GM21786 (cell line): ENCODE measurements around the gene LRMDA.
A peak's percentile ranks its signal among the peaks of the same experiment; 100 is the strongest.
"Not testable (repeated sequence)": the region's sequence is repeated elsewhere in the genome, so short reads cannot be mapped to it uniquely, and the experiment has no call there.

Experiments used
- ATAC-seq: cut with Tn5 transposase; IDR thresholded peaks from one replicate; pipeline ENCODE4 v1.9.1; 2021; ENCODE audit not compliant: unreplicated experiment

The LRMDA gene

DNA sequence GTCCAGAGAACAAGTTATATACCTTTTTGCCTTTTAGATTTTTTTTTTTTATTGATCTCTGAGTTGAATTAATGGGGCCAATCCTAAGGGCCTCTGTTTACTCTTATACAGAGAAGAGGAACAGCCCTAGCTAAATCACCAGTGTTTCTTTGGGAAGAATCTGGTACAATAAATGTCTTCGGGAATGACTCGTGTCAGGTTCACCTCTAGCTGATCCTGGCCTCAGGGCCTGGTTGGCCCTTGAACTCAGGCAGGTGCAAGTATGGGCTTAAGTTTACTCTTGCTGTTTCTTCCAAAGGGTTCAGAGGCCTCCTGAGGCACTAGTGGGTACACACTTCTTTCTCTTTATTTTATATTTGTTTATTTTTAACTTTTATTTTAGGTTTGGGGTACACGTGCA is 71.0 kb downstream of the LRMDA start:
- no peak for ATAC-seq

DNA sequence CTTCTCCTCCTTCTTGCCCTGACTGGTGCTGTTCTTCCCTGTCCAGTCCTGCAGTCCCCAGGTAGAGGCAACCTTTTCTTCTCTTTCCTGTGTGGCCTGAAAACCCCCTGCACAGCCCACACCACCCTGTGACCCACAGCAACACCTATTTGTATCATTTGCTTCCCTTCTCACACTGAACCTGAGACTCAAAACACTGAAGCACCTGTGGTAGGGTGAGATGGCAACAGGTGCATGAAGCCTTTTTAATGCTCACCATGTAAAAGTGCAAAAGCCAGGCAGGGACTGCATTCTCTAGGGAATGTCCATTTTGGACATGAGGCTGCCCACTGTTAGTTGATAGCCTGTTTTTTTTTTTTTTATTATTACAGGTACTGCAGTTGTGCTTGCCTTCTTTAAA is 71.4 kb downstream of the LRMDA start:
- no peak for ATAC-seq

DNA sequence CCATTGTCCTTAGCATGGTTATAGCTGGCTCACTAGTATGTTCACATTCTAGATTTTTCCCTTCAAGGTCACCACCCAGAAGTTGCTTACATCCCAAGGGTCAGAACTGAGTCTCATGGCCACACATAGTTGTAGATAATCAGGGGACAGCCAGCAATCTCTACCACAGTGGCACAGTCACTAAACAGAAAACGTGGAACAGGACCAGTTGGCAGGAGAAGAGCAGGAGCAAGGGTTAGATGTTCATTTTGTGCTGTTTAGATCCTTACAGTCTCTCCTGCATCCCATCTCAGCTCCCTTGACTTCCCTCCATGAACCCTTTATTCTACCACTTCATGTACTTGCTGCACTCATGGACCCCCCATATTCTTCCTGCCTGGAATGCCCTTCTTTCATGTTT is 73.9 kb downstream of the LRMDA start:
- no peak for ATAC-seq

DNA sequence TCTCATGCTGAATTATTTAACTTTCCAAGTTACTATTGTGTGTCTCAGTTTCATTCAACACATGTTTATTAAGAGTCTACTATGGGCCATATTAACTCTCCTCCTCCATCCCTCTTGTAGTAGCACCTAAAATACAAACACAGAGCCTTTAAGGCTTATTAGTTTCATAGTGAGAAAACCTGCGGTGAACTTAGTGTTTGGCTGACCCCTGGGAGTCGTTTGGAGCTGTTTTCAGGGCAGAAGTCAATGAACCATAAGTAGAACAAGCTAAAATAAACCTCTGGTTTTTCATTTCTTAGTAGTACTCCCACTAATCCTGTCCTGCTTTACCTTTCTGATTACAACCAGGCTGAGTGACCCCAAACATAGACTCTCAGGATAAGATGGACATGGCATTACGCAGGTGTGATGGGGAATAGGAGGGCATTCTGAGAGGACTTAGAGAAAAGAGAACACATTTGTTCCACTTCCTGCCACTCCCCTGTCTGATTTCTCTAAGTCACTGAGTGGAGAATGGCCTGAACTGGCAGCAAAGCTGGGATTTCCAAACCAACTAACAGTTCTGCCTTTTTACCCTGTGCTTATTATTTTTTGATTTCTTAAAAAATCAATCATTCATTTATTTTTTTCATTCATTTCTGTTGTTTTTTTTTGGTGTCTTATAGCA is 74.5 kb downstream of the LRMDA start:
- peak; percentile 67 for ATAC-seq

GRCh38 chr10:75506930-75507329 is 75.5 kb downstream of the LRMDA start:
- ATAC-seq, result no peak

- no peak for ATAC-seq
Observed at GRCh38 chr10:75507469-75507868, 76.0 kb downstream of the LRMDA start.

GRCh38 chr10:75508239-75508813 is 76.9 kb downstream of the LRMDA start:
- ATAC-seq, result no peak

DNA sequence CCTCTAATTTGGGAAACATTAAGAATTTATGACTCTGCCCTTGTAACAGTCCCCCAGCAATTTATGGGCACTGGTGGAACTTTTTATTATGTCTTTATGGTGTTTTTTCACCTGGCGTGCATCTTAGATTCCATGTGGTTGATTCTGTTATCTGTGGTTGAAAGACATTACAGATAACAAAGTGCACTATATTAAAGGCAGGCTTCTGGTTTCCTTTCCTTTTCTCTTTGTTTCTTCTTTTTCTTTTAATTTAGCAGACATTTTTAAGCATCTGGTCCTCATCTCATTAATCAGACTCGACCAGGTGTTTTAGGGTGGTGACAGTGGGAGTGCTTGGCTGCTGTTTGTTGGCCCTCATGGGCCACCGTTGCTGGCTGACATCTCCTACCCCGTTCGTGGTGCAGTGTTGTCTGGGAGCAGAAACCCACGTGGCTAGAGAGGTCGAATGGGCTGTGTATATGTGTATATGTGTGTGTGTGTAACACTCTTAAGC is 77.4 kb downstream of the LRMDA start:
- no peak for ATAC-seq

DNA sequence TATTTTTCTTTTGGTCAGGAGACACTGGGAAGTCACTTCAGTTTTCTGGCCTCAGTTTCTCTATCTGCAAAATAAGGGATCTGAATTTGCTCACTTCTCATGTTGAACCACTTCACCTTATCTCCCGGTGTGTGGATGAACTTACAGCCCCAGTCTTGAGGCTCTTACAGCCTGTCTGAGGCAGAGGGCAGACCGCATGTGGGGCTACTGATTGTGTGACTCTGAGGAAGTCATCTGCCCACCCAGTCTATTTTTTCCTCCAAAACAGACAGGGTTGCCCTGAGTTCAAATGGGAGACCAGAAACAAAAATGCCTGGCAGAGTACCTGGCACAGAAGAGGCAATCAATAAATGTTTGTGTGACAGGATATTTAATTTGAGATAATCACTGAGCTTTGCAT is 78.3 kb downstream of the LRMDA start:
- ATAC-seq, result no peak

- no peak for ATAC-seq
Observed at GRCh38 chr10:75511011-75511410, 79.6 kb downstream of the LRMDA start.

DNA sequence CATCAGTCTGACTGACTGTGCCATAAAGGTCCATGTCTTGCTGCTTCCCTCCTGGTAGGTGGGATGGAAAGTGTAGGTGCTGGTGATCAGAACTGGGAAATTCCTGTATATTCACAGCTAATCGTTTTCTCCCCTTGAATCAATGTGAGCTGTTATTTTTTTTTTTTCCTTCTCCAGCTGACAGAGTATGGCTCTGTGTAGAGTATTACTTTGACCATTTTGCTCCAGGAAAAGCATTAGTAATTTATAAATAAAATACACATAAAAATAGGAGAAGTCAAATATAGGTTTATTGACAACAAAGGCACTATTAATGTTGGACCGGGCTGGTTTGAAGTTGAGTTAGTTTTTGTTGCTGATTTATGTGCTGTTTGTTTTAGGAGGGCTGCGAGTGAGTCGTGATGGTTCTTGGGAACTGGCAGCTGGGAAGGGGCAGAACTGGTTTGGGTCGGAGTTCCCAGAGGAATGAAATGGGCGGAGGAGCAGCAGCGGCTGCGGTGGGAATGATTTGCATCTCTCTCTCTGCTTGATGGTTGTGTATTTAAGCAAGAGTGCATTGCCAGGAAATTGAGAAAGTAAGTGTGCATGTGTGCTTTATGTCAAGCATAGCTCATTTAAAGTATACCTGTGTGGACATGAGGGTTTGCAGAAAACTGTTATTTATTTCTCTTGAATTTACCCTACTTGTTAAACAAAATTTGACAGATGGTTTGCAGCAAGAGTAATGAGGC is 80.9 kb downstream of the LRMDA start:
- no peak for ATAC-seq

- no peak for ATAC-seq
Observed at GRCh38 chr10:75513292-75513885, 82.0 kb downstream of the LRMDA start.

DNA sequence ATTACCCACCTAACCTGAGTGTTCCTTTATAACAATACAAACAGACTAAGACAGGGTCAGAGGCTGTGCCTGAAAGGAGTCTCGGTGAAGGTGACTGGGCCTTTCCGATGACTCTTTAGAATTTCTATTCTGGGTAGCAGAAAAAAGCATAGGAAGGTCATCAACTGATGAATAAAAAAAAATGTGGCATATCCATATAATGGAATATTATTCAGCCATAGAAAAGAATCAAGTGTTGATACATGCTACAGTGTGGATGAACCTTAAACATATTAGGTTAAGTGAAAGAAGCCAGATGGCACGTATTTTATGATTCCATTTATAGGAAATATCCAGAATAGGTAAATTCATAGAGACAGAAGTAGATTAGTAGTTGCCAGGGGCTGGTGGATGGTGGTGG is 83.4 kb downstream of the LRMDA start:
- ATAC-seq, result no peak

DNA sequence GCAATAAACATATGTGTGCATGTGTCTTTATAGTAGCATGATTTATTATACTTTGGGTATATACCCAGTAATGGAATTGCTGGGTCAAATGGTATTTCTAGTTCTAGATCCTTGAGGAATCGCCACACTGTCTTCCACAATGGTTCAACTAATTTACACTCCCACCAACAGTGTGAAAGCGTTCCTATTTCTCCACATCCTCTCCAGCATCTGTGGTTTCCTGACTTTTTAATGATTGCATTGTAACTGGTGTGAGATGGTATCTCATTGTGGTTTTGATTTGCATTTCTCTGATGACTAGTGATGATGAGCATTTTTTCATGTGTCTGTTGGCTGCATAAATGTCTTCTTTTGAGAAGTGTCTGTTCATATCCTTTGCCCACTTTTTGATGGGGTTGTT is 84.7 kb downstream of the LRMDA start:
- ATAC-seq, result not testable (repeated sequence)

- ATAC-seq, result not testable (repeated sequence)
Observed at GRCh38 chr10:75519213-75519612, 87.8 kb downstream of the LRMDA start.

DNA sequence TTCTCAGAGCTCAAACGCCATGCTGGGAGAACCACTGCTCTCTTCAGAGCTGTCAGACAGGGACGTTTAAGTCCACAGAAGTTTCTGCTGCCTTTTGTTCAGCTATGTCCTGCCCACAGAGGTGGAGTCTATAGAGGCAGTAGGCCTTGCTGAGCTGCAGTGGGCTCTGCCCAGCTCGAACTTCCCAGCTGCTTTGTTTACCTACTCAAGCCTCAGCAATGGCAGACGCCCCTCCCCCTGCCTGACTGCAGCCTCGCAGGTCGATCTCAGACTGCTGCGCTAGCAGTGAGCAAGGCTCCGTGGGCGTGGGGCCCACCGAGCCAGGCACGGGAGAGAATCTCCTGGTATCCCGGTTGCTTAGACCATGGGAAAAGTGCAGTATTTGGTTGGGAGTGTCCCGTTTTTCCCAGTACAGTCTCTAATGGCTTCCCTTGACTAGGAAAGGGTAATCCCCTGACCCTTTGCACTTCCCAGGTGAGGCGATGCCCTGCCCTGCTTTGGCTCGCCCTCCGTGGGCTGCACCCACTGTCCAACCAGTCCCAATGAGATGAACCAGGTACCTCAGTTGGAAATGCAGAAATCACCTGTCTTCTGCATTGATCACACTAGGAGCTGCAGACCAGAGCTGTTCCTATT is 89.9 kb downstream of the LRMDA start:
- not testable (repeated sequence) for ATAC-seq

- no peak for ATAC-seq
Observed at GRCh38 chr10:75525067-75525466, 93.6 kb downstream of the LRMDA start.

DNA sequence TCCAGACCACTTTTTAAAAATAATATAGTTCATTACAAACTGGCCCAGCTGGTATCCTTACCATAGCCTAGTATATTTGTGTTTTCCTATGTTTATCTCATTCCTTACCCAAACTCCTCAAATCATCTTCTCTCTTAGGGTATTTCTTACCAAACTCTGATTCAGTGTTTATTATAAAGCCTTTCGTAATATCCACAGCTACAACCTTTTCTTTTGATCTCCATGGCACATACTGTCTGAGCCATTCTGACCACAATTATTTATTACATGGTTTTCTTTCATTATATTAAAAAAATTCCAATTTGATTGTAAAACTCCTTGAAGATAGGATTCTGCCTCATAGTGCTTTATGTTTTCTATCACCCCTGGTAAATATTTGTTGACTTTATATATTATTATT is 94.2 kb downstream of the LRMDA start:
- no peak for ATAC-seq

DNA sequence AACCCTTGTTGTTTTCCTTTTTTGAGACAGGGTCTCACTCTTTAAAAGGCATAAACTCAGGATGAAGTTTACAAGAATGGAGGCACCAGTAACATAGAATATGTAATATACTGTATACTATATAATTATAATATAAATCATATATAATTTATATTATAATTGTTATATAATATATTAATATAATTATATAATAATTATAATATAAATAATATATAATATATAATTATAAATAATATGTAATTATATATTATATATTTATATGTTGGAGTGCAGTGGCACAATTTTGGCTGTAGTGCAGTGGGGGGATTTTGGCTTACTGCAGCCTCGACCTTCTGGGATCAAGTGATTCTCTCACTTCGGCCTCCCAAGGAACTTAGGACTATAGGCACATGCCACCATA is 96.1 kb downstream of the LRMDA start:
- ATAC-seq, result no peak

GRCh38 chr10:75528392-75528791 is 97.0 kb downstream of the LRMDA start:
- peak; percentile 52 for ATAC-seq

- no peak for ATAC-seq
Observed at GRCh38 chr10:75530299-75530698, 98.9 kb downstream of the LRMDA start.
